ENCODE data around the gene ATXN7L1.

DNA sequence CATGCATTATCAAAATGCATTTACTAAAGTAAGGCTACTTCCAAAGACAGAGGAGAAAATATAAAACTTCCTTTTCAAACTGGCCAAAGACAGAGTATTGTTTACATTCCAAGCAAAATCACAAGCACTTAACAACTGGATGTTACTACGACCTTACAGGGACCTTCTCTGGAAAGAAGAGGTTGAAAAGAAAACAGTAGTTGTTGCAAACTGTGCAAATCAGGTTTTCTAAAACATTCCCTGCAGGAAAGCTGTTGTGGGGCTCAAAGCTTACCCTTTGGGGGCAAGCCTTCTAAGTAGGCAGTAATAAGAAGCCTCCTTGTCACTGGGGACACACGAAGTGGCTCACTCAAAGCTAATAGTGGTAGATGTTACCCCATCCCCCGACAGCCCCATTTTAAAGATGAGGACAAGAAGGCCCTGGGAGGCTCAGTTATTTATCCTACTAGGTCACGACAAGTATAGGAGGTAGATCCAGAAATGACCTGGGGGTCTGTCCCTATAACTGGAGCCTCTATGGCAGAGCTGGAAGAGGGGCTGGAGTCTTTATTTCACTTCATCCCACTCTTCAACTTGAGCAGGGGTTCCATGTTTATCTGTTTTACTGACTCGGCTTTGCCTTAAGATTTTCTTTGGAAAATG is 46.6 kb downstream of the ATXN7L1 start:
- TF ChIP-seq, protein P1, sequence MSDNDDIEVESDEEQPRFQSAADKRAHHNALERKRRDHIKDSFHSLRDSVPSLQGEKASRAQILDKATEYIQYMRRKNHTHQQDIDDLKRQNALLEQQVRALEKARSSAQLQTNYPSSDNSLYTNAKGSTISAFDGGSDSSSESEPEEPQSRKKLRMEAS (IDR thresholded peaks at IDR 0.05; ENCODE audit: low read depth) = no peak
- TF ChIP-seq CHD2 (IDR thresholded peaks at IDR 0.05; ENCODE audit: low read length, partially characterized antibody) = no peak
- no peak for TF ChIP-seq RAD21 (IDR thresholded peaks at IDR 0.05; ENCODE audit: low read length)
- no peak for TF ChIP-seq EZH2phosphoT487 (IDR thresholded peaks at IDR 0.05; ENCODE audit: borderline replicate concordance, low read depth)
- TF ChIP-seq, protein P2, sequence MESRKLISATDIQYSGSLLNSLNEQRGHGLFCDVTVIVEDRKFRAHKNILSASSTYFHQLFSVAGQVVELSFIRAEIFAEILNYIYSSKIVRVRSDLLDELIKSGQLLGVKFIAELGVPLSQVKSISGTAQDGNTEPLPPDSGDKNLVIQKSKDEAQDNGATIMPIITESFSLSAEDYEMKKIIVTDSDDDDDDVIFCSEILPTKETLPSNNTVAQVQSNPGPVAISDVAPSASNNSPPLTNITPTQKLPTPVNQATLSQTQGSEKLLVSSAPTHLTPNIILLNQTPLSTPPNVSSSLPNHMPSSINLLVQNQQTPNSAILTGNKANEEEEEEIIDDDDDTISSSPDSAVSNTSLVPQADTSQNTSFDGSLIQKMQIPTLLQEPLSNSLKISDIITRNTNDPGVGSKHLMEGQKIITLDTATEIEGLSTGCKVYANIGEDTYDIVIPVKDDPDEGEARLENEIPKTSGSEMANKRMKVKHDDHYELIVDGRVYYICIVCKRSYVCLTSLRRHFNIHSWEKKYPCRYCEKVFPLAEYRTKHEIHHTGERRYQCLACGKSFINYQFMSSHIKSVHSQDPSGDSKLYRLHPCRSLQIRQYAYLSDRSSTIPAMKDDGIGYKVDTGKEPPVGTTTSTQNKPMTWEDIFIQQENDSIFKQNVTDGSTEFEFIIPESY (IDR thresholded peaks at IDR 0.05; ENCODE audit: borderline replicate concordance, low read depth) = no peak
- TF ChIP-seq, protein P3, sequence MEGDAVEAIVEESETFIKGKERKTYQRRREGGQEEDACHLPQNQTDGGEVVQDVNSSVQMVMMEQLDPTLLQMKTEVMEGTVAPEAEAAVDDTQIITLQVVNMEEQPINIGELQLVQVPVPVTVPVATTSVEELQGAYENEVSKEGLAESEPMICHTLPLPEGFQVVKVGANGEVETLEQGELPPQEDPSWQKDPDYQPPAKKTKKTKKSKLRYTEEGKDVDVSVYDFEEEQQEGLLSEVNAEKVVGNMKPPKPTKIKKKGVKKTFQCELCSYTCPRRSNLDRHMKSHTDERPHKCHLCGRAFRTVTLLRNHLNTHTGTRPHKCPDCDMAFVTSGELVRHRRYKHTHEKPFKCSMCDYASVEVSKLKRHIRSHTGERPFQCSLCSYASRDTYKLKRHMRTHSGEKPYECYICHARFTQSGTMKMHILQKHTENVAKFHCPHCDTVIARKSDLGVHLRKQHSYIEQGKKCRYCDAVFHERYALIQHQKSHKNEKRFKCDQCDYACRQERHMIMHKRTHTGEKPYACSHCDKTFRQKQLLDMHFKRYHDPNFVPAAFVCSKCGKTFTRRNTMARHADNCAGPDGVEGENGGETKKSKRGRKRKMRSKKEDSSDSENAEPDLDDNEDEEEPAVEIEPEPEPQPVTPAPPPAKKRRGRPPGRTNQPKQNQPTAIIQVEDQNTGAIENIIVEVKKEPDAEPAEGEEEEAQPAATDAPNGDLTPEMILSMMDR (IDR thresholded peaks at IDR 0.05) = no peak
- no peak for TF ChIP-seq MXI1 (IDR thresholded peaks at IDR 0.05; ENCODE audit: low read depth, low read length)
- TF ChIP-seq, protein P4, sequence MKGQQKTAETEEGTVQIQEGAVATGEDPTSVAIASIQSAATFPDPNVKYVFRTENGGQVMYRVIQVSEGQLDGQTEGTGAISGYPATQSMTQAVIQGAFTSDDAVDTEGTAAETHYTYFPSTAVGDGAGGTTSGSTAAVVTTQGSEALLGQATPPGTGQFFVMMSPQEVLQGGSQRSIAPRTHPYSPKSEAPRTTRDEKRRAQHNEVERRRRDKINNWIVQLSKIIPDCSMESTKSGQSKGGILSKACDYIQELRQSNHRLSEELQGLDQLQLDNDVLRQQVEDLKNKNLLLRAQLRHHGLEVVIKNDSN (IDR thresholded peaks at IDR 0.05; ENCODE audit: borderline replicate concordance, low read depth) = no peak
- TF ChIP-seq TEAD4 (IDR thresholded peaks at IDR 0.05; ENCODE audit: borderline replicate concordance, insufficient read depth) = no peak
- TF ChIP-seq NRF1 (IDR thresholded peaks at IDR 0.05; ENCODE audit: low read depth, low read length) = no peak
- TF ChIP-seq, protein P5, sequence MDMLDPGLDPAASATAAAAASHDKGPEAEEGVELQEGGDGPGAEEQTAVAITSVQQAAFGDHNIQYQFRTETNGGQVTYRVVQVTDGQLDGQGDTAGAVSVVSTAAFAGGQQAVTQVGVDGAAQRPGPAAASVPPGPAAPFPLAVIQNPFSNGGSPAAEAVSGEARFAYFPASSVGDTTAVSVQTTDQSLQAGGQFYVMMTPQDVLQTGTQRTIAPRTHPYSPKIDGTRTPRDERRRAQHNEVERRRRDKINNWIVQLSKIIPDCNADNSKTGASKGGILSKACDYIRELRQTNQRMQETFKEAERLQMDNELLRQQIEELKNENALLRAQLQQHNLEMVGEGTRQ (IDR thresholded peaks at IDR 0.05; ENCODE audit: borderline replicate concordance, low read depth, low read length) = no peak

Measured in SK-N-SH (cell line).